Measurements from ENCODE around the gene PRDM15. TPM values are rescaled to one million over a fixed set of nuclear protein-coding genes. Genes with fewer than 3 reads are reported as not detected.

Gene PRDM15
- total RNA-seq, 2 donors from 2014 or later: 6.7 to 18.1 TPM

- Histone ChIP-seq H3K9me3 (no peaks in the 10 kb centered on the region), H3K36me3 (peaks cover 0 to 3% of the 10 kb centered on the region in 2 donors), H3K4me3 (no peak overlapping the region), H3K27me3 (replicated peaks; ENCODE audit: insufficient read depth) (no peaks in the 10 kb centered on the region), H3K27ac (no peak overlapping the region), H3K4me1 (replicated peaks) (no peaks in the 10 kb centered on the region)
- DNase-seq (ENCODE audit: low spot score): no peak
- TF ChIP-seq POLR2A (IDR thresholded peaks at IDR 0.05) (no peak), POLR2AphosphoS5 (IDR thresholded peaks at IDR 0.05) (no peak)
- TF ChIP-seq, protein P1, sequence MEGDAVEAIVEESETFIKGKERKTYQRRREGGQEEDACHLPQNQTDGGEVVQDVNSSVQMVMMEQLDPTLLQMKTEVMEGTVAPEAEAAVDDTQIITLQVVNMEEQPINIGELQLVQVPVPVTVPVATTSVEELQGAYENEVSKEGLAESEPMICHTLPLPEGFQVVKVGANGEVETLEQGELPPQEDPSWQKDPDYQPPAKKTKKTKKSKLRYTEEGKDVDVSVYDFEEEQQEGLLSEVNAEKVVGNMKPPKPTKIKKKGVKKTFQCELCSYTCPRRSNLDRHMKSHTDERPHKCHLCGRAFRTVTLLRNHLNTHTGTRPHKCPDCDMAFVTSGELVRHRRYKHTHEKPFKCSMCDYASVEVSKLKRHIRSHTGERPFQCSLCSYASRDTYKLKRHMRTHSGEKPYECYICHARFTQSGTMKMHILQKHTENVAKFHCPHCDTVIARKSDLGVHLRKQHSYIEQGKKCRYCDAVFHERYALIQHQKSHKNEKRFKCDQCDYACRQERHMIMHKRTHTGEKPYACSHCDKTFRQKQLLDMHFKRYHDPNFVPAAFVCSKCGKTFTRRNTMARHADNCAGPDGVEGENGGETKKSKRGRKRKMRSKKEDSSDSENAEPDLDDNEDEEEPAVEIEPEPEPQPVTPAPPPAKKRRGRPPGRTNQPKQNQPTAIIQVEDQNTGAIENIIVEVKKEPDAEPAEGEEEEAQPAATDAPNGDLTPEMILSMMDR (IDR thresholded peaks at IDR 0.05): no peak
- 87% methylated on average over 10 of the region's 10 CpGs for WGBS
- intact Hi-C loops (cut with DNase I): no loop called here
These were observed 43.4 kb downstream of the PRDM15 start for GRCh38 chr21:41835711-41836154.

DNA sequence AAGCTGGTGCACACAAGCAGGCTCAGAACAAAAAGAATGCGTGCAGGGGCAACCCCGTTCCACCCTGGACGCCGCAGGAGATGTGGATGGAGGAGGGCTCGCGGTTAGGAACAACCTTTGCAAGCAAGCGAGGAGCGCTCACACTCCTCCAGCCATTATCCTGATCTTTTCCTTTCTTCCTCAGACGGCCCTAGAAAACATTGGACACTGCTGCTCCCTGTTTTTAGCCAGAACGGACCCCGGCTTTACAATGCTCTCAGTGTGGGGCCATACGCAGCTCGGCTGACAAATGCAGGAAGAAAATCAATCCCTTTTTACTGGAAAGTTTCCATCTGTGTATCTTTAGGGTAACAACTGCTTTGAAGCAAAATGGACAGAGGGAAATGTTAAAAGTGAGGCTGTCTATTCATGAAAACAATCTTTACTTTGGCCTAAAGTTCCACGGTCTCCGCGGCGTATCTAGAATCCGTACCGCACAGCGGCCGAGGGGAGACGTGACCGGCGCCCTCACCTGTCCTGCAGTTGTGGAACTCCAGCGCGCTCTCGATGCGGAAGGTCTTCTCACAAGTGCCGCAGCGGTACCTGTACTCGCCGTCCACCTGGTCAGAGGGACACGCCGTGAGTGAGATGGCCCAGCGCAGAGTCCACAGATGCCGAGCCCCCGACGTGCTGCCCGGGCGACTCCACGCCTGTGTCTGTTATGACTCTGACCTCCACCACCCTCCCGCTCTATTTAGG, 44.0 kb downstream of the PRDM15 start:
- Histone ChIP-seq H3K9me3 (no peaks in the 10 kb centered on the region), H3K4me1 (replicated peaks) (no peaks in the 10 kb centered on the region), H3K27me3 (replicated peaks; ENCODE audit: insufficient read depth) (no peaks in the 10 kb centered on the region), H3K27ac (no peak overlapping the region), H3K36me3 (peaks cover 0 to 3% of the 10 kb centered on the region in 2 donors), H3K4me3 (no peak overlapping the region)
- no peak for DNase-seq (ENCODE audit: low spot score)
- intact Hi-C loops (cut with DNase I): no loop called here
- 92% methylated on average over 42 of the region's 42 CpGs for WGBS
- TF ChIP-seq POLR2AphosphoS5 (IDR thresholded peaks at IDR 0.05) (no peak), POLR2A (IDR thresholded peaks at IDR 0.05) (no peak)
- TF ChIP-seq, protein P1 (IDR thresholded peaks at IDR 0.05): no peak

DNA sequence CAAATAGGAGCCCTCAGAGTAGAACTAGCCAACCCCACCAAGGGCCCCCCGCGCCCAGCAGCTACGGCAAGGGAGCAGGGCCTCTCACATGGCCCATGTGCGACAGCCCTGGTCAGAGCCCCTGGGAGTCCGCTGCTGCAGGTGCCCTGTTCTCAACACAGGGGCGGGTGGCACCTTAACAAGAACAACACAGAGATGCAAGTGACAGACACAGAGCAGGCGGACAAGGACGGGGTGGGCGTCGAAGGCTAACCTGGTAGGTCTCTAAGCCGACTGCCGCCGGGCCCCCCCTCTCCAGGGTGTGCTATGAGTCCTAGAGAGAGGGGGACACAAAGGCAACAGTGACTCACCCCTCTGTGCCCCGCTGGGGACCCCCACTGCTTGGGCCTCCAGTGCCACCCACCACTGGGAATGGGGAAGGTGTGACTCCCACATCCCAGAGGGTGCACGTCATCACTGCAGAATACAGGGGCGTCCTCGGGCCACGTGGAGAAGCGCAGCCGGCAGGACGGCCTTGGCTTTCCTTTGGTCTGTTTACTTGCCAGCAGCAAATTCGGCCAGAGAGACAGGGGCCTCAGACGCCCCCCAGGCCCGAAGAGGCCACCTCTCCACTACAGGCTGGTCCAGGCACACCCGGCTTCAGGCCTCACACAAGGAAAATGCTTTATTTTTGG, 44.8 kb downstream of the PRDM15 start:
- Histone ChIP-seq H3K36me3 (peaks cover 0 to 3% of the 10 kb centered on the region in 2 donors), H3K9me3 (no peaks in the 10 kb centered on the region), H3K4me3 (no peak overlapping the region), H3K27ac (no peak overlapping the region), H3K4me1 (replicated peaks) (no peaks in the 10 kb centered on the region), H3K27me3 (replicated peaks; ENCODE audit: insufficient read depth) (no peaks in the 10 kb centered on the region)
- intact Hi-C loops (cut with DNase I): no loop called here
- DNase-seq (ENCODE audit: low spot score): no peak
- no peak for TF ChIP-seq POLR2AphosphoS5 (IDR thresholded peaks at IDR 0.05)
- TF ChIP-seq, protein P1 (IDR thresholded peaks at IDR 0.05): no peak
- no peak for TF ChIP-seq POLR2A (IDR thresholded peaks at IDR 0.05)
- WGBS: 92% methylated on average over 25 of the region's 25 CpGs

DNA sequence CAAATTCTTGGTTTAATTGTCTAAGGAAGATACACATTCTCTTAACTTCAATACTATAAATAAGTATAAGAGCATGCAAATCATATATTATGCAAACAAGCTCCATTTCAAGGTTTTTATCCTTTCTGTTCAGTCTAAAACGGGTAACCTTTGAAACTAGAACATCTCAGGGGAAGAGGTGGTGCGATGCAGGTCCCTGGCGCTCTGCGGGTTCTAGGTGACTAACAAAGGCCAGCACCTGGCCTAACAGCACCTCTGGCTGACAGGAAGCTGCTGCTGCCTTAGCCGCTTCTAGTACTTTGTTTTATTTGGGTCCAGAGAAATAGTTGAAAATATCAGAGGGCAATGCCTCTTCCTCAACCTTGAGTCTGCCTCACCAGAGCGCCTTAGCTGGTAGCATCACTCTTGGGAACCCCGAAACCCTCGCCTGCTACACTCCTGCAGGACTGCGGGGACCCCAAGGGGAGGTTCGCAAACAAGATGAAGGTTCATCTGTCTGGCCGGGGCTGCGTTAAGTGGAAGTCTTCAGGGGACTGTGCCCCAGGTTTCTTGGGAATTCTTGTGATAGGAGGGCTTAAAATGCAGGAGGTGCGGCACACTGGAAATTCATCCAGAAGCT, 45.5 kb downstream of the PRDM15 start:
- Histone ChIP-seq H3K27ac (no peak overlapping the region), H3K27me3 (replicated peaks; ENCODE audit: insufficient read depth) (no peaks in the 10 kb centered on the region), H3K4me3 (no peak overlapping the region), H3K4me1 (replicated peaks) (no peaks in the 10 kb centered on the region), H3K9me3 (no peaks in the 10 kb centered on the region), H3K36me3 (no peaks in the 10 kb centered on the region)
- WGBS: 96% methylated on average over 13 of the region's 13 CpGs
- no peak for TF ChIP-seq POLR2A (IDR thresholded peaks at IDR 0.05)
- TF ChIP-seq, protein P1 (IDR thresholded peaks at IDR 0.05): no peak
- no peak for TF ChIP-seq POLR2AphosphoS5 (IDR thresholded peaks at IDR 0.05)
- intact Hi-C loops (cut with DNase I): no loop called here
- DNase-seq (ENCODE audit: low spot score): no peak

Data from prostate gland (tissue), 2 donors.